NCI-H446 (cell line): ENCODE data around the gene CLIC5.
A peak's percentile ranks its signal among the peaks of the same experiment; 100 is the strongest.

Experiments used
- DNase-seq, 2 experiments: peaks; one replicate each; lab custom pipeline; 2025; lab: John Stamatoyannopoulos, UW

The CLIC5 gene

GRCh38 chr6:46015119-46015968, at the start of gene CLIC5:
TSS of gene CLIC5 (minus strand) at chr6:46015860. CDS start at chr6:46015542, 318 bp downstream.
- no peak for DNase-seq

DNA sequence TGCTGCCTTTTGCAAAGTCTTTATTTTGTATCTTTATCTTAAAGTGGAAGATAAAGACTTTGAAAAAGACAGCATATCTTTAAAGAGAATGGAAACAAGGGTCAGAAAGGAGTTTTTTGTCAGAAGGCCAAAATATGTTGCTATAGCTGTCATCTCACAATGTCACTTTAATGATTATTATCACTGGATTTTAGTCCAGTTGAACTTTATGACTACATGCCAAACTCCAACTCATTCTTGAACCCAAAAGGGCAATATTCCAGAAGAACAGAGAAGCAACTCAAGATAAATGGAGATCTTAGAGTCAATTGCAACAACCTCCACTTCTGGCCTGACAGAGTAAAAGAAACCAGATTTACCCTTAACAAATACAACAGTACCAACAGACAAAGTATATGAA, 47.3 kb upstream of the CLIC5 start:
- no peak for DNase-seq

GRCh38 chr6:46062312-46062711, 46.7 kb upstream of the CLIC5 start:
- no peak for DNase-seq

DNA sequence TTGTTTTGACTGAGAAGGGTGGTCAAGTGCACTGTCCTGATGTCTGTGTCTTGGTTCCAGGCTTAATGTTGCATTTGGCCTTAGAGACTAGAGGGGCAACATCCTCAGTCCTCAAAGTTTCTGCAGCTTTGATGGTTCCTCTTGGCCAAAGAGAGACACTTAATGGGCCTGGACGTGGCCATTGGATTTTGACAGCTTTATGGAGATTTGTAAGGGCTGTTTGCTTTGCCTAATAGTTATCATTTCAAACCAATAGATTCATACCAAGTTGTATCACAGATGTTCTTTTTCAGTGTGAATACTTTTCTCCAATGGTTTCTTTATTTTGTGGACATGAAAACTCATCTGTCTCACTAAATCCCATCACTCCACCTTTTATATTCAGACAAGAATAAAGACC, 45.8 kb upstream of the CLIC5 start:
- no peak for DNase-seq

GRCh38 chr6:46059608-46060007, 43.9 kb upstream of the CLIC5 start:
- no peak for DNase-seq

- no peak for DNase-seq
These were observed 43.3 kb upstream of the CLIC5 start for GRCh38 chr6:46058951-46059350.

DNA sequence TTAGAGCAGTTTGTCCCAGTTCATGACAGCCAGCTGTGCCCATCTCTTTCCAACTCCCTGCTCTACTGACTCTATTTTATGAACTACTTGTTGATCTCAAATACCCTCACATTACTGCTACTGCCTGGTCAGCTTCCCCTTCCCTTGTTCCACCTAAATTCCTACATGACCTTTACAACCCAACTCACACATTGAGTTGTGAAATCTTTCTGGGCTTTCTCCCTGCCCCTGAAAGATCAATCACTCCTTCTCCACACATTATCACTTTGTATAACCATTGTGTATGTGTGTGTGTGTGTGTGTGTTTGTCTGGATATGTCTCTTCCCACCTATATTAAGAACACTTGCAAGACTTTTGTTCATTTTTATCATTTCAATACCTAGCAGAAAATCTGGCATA, 42.1 kb upstream of the CLIC5 start:
- no peak for DNase-seq

- DNase-seq, result no peak
These were observed 41.4 kb upstream of the CLIC5 start for GRCh38 chr6:46056906-46057529.

DNA sequence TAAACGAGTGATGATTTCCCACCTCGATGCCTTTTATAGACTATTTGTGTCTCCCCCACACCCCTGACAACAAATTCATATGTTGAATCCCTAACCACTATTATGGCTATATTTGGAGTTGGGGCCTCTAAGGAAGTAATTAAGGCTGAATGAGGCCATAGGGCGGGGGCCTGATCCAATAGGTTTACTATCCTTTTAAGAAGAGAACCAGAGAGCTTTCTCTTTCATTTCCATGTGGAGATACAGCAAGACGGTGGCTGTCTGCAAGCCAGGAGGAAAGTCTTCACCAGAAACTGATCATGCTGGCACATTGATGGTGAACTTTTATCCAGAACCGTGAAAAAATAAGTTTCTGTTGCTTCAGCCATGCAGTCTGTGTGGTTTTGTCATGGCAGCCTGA, 38.9 kb upstream of the CLIC5 start:
- no peak for DNase-seq

DNA sequence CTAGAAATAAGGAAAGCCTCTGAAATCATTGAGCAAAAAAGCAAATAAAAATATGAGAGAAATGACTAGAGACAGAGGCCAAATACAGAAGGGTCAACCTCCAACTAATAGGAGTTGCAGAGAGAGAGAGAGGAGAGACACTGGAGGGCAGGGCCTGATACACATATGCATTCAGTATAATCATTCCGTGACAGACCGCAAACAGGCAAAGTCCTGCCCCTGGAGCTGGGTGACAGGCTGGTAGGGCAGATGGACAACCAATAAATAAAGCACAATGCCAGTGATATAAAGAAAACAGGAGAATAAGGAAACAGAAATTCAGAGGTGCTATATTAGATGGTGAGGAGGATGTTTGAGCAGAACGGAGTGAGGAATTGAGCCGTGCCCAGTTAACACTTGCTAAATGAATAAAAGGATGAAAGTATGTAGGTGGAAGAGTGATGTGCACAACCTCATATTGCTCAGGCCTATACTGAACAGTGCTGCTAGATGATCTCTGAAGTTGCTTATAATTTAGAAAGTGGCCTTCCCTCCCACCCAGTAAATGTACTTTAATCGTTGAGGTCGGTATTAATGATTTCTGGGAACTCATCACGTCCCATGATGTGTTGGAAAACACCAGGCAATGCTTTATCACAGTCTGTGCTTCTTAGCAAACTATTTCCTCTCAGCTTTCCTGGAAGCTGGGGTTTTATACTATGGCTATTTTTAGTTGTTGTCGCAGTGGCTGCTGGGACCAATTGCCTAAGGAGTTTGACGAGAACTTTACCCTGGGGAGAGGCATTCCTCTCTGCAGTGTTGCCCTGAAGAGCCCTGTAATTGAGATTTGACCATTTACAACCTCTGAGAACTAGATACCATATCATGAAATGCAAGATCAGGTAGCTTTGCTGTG, 37.6 kb upstream of the CLIC5 start:
- no peak for DNase-seq

GRCh38 chr6:46052479-46052878, 36.8 kb upstream of the CLIC5 start:
- DNase-seq, result no peak

DNA sequence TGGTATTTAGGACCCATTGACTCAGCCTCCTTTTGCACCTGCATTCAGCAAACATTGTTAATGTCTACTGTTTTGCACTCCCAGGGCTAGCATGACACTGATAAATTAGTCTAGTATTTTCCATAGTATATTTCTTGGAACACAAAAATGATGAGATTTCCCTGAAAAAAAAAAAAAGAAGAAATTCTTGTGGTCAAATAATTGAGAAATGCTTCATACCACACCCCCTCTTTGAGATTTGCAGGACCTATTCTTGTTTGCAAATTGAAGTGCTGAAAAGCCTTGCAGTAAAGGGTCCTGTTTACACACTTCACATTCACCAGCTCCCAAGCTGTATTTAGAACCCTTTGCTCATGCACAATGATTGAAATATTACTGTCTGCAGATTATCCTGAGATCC, 36.3 kb upstream of the CLIC5 start:
- no peak for DNase-seq

GRCh38 chr6:46050845-46051405, 35.3 kb upstream of the CLIC5 start:
- DNase-seq, result no peak

GRCh38 chr6:46048646-46049297, 33.1 kb upstream of the CLIC5 start:
- DNase-seq, result no peak

DNA sequence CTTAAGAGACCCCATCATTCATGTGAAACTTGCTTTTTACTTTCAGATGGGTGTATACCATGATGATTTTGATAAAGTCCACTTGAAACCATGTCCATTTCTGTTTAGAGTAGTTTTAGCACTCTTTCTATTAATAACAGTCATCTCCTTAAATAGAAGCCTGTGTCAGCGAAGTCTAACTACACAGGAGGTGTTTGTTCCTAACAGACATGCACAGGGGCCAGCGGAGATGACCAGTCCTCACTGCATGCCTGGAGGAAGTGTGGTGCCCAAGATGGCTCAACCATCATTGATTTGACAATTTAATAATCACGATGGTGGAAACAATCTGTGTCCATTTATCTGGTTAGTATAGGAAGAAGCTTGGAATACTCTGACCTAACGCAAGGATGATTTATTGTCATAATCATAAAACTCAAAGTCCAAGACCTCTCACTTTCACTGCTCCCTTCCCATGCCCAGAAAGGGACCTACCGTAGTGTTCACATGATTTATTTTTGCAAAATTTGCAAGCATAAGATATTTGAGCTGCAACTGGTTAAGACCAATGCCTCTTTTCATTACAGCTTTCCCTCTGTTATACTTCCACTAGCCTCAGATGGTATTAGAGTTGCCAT, 31.0 kb upstream of the CLIC5 start:
- DNase-seq, result no peak

- DNase-seq, result no peak
These were observed 29.4 kb upstream of the CLIC5 start for GRCh38 chr6:46044881-46045617.

- peak in 1 of 2 experiments; percentile 3 for DNase-seq
These were observed 26.8 kb upstream of the CLIC5 start for GRCh38 chr6:46042355-46042999.

DNA sequence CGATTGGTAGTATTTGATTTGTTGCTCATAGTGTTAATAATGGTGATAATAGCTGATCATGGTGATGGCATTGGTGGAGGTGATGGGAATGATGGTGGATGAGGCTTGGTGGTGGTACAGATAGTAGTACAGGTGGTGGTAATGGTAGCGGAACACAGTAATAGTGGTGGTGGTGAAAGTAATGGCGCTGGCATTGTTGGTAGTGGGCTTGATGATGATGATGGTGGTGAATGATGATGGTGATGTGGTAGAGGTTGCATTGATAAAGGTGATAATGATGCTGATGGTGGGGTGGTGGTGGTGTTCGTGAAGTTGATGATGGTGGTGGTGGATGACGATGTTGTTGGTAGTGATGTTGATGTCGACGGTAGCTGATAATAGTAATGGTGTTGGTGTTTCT, 24.6 kb upstream of the CLIC5 start:
- DNase-seq, result no peak

DNA sequence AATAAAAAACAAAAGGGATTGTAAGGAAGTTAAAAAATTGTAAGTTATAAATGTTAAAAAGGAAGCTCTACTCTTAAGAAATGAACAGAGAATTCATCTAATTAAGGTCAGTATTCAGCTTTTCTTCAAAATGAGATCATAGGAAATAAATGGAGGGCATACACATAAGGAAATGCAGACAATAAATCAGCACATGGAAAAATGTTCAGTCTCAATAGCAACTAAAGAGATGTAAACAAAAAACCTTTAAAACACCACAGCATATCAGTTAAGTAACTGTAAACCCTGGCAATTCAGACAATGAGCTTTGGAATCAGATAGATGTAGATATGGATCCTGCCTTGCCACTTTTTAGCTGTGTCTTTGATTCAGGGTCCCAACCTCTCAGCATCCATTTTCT, 24.0 kb upstream of the CLIC5 start:
- no peak for DNase-seq

DNA sequence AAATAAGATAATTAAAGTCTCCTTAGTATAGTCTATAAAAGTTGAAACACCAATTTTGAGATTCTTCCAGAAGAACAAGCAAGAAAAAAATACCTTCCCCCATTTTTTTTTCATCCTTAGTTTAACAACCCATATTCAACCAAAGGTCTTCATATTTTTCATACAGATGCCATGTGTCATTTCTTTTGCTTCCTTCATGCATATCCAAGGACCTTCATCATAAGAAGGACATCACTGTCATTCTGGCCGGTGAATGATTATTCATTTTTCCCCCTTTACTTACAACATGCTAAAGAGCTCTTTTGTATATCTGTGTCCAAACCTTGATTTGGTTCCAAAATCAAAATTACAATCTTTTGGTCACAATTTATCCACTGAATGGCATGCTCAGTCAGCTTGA, 21.3 kb upstream of the CLIC5 start:
- DNase-seq, result no peak
